GM23248 (cell line): Measurements from ENCODE around the gene KHDRBS2. TPM values are rescaled to one million over a fixed set of nuclear protein-coding genes. Genes with fewer than 3 reads are reported as not detected.

Experiments
- DNase-seq: peaks from one replicate; pipeline ENCODE4 v3.0.0-alpha.2; 2015
- H2AFZ ChIP-seq: fragments of 200-600 bp; sonication (generic); 2 replicates; pipeline ENCODE4 v1.6.1; 2016; ENCODE audit warnings: antibody characterized with exemption
- H3F3A ChIP-seq: fragments of 200-600 bp; sonication (generic); 2 replicates; pipeline ENCODE4 v1.6.1; 2016; ENCODE audit warnings: mild to moderate bottlenecking, antibody characterized with exemption, mixed run types; ENCODE audit not compliant: insufficient read depth
- H3K27ac ChIP-seq: fragments of 200-600 bp; sonication (generic); 2 replicates; pipeline ENCODE4 v1.5.1; 2016; ENCODE audit warnings: mild to moderate bottlenecking
- H3K27me3 ChIP-seq: fragments of 200-600 bp; sonication (generic); replicated peaks from 2 replicates; pipeline ENCODE4 v1.6.1; 2016; ENCODE audit warnings: mild to moderate bottlenecking; ENCODE audit not compliant: insufficient read depth
- H3K36me3 ChIP-seq: fragments of 200-600 bp; sonication (generic); 2 replicates; pipeline ENCODE4 v1.6.1; 2016; ENCODE audit warnings: low read depth, mild to moderate bottlenecking
- H3K4me1 ChIP-seq: fragments of 200-600 bp; sonication (generic); 2 replicates; pipeline ENCODE4 v1.6.1; 2016; ENCODE audit warnings: mild to moderate bottlenecking; ENCODE audit not compliant: insufficient read depth
- H3K4me2 ChIP-seq: fragments of 200-600 bp; sonication (generic); one replicate; pipeline ENCODE4 v1.6.1; 2016; ENCODE audit warnings: mild to moderate bottlenecking; ENCODE audit not compliant: unreplicated experiment
- H3K4me3 ChIP-seq: fragments of 200-600 bp; sonication (generic); 2 replicates; pipeline ENCODE4 v1.5.1; 2016; ENCODE audit warnings: mild to moderate bottlenecking
- H3K79me2 ChIP-seq: fragments of 200-600 bp; sonication (generic); 2 replicates; pipeline ENCODE4 v1.6.1; 2016; ENCODE audit warnings: mild to moderate bottlenecking; ENCODE audit not compliant: insufficient read depth
- H3K9ac ChIP-seq: fragments of 200-600 bp; sonication (generic); 2 replicates; pipeline ENCODE4 v1.6.1; 2016; ENCODE audit warnings: mild to moderate bottlenecking
- H3K9me2 ChIP-seq: fragments of 200-600 bp; sonication (generic); 2 replicates; pipeline ENCODE4 v1.6.1; 2016; ENCODE audit warnings: mixed run types, mild to moderate bottlenecking, moderate library complexity; ENCODE audit not compliant: insufficient read depth
- H3K9me3 ChIP-seq: fragments of 200-600 bp; sonication (generic); one replicate; pipeline ENCODE4 v1.6.1; 2017; ENCODE audit warnings: low read depth
- H4K20me1 ChIP-seq: fragments of 200-600 bp; sonication (generic); 2 replicates; pipeline ENCODE4 v1.6.0; 2016; ENCODE audit not compliant: insufficient read depth
- EZH2 ChIP-seq: fragments of 200-600 bp; sonication (generic); IDR thresholded peaks from 2 replicates; pipeline ENCODE4 v1.6.1; 2018; ENCODE audit warnings: antibody characterized with exemption, mild to moderate bottlenecking; ENCODE audit not compliant: insufficient read depth, poor library complexity, severe bottlenecking
- EZH2phosphoT487 ChIP-seq: fragments of 200-600 bp; sonication (generic); IDR thresholded peaks from 2 replicates; pipeline ENCODE4 v1.6.1; 2018; ENCODE audit warnings: antibody characterized with exemption, moderate library complexity, mild to moderate bottlenecking, low read depth; ENCODE audit not compliant: insufficient read depth
- WGBS, 2 experiments: methylation state at CpG; one replicate each; pipeline ENCODE4 v1.1.6; 2015 to 2017; ENCODE audit warnings: low lambda C conversion rate in 2 of 2, low coverage in 1 of 2; ENCODE audit errors: missing lambda C conversion rate in 2 of 2; 5-methylcytosine and 5-hydroxymethylcytosine counted together
- in situ Hi-C: fragments of 300-500 bp; cut with MboI; formaldehyde crosslinking; loops from 2 replicates; pipeline ENCODE4 v1.15.0; 2020
- polyA plus RNA-seq: library from polyadenylated mRNA; unstranded; fragments of >200 nt; fragmentation: Nextera tagmentation; extraction: Ambion mirVana; gene quantifications from 2 replicates; pipeline ENCODE4 v1.2.1, GENCODE V29; 2016
- total RNA-seq: library from RNA; depleted of rRNA; stranded (reverse); fragments of >200 nt; shearing (Covaris generic); gene quantifications from 2 replicates; pipeline ENCODE4 v1.2.3, GENCODE V29; 2014

Gene KHDRBS2
- total and polyA plus RNA-seq, 2 experiments from 2014 or later, result not detected

DNA sequence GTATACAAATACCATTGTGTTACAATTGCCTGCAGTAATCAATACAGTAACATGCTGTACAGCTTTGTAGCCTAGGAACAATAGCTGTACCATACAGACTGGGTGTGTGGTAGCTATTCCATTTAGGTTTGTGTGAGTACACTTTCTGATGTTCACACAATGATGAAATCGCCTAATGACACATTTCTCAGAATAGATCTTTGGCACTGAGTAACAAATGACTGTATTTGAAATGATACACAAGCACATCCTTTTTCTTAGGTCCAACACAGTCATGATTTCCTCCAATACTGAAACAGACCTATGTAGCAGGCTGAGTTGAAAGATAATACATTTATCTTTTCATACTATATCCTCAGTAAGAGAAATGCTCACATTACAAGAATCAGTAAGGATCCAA, 13.9 kb downstream of the KHDRBS2 start:
- Histone ChIP-seq H3K9me3 (no peaks in the 10 kb centered on the region), H3K27me3 (no peaks in the 10 kb centered on the region), H3K79me2 (no peaks in the 10 kb centered on the region), H3K27ac (no peak overlapping the region), H3K4me1 (no peaks in the 10 kb centered on the region), H3K4me2 (no peak overlapping the region), H3K4me3 (no peak overlapping the region), H2AFZ (no peak overlapping the region), H4K20me1 (no peaks in the 10 kb centered on the region), H3K9ac (no peak overlapping the region), H3F3A (no peaks in the 10 kb centered on the region), H3K9me2 (no peaks in the 10 kb centered on the region), H3K36me3 (no peaks in the 10 kb centered on the region)
- in situ Hi-C loops, result no loop called here
- DNase-seq, result no peak
- WGBS, 2 experiments, result 11 to 21% methylated on average over 1 of the region's 1 CpG
- TF ChIP-seq EZH2 (no peak), EZH2phosphoT487 (no peak)

- Histone ChIP-seq H3K4me3 (no peak overlapping the region), H3K36me3 (no peaks in the 10 kb centered on the region), H3K9me3 (no peaks in the 10 kb centered on the region), H3K79me2 (no peaks in the 10 kb centered on the region), H3F3A (no peaks in the 10 kb centered on the region), H4K20me1 (no peaks in the 10 kb centered on the region), H3K4me2 (no peak overlapping the region), H3K9me2 (no peaks in the 10 kb centered on the region), H3K27ac (no peak overlapping the region), H3K4me1 (no peaks in the 10 kb centered on the region), H3K27me3 (no peaks in the 10 kb centered on the region), H2AFZ (no peak overlapping the region), H3K9ac (no peak overlapping the region)
- in situ Hi-C loops, result no loop called here
- TF ChIP-seq EZH2 (no peak), EZH2phosphoT487 (no peak)
- no peak for DNase-seq
- 4 to 5% methylated on average over 3 of the region's 3 CpGs for WGBS, 2 experiments
These were observed 20.0 kb downstream of the KHDRBS2 start for GRCh38 chr6:62265906-62266525.

DNA sequence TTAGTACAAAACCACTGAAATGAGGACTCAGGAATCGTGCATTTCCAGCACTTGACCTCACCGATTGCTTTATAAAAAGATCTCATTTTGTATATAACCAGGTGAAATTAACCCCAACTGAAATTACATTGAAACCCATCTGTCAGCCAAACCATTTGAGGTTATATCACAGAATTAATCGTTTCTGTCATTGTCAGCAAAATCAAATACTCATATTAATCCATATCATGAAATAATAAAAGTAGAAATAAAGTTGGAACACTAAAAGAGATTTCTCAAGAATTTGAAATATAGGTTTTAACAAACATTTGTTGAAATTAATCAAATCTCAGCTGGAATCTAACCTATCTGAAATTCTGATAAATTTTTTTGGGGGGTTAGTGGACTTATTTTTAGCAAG, 23.7 kb downstream of the KHDRBS2 start:
- Histone ChIP-seq H3K27me3 (no peaks in the 10 kb centered on the region), H3K27ac (no peak overlapping the region), H3K9me2 (no peaks in the 10 kb centered on the region), H3F3A (no peaks in the 10 kb centered on the region), H4K20me1 (no peaks in the 10 kb centered on the region), H3K9ac (no peak overlapping the region), H3K4me3 (no peak overlapping the region), H3K9me3 (no peaks in the 10 kb centered on the region), H3K4me2 (no peak overlapping the region), H3K4me1 (no peaks in the 10 kb centered on the region), H3K36me3 (no peaks in the 10 kb centered on the region), H2AFZ (no peak overlapping the region), H3K79me2 (no peaks in the 10 kb centered on the region)
- TF ChIP-seq EZH2, result no peak
- no peak for TF ChIP-seq EZH2phosphoT487
- DNase-seq, result no peak
- 10 to 19% methylated on average over 3 of the region's 3 CpGs for WGBS, 2 experiments
- in situ Hi-C loops, result no loop called here

DNA sequence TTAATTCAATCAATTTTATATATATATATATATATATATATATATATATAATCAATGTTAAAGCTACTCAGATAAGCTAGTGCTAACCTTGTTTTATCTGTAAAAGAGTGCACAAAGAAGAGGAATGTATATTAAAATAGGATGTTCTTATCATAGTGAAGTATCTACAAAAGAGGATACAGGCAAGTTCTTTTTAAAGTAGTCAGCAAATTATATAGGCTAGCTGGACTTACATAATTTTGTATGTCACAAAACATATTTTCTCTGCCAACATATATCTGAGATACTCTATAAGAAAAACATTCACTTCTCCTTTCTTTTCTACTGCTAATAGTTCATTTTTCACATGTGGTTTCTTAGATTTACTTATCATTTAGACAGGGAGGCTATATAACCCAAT, 39.9 kb downstream of the KHDRBS2 start:
- in situ Hi-C loops, result no loop called here

DNA sequence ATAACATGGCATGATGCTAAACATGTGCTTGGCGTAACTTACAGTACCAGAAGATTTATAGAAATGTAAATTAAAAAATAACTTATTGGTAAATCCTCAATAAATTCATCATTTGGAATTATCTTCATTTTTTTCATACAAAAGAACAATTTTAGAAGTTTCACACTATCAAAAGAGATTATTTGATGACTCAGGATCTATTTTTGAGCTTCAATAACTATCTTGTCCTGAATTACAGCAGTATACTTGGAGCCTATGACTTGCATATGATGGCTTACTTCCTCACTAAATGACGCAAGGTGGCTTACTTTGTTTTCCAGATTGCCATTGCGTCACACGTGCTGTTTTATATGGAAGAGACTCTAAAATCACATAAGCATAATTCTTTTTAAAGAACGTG, 49.2 kb downstream of the KHDRBS2 start:
- in situ Hi-C loops, result no loop called here
- DNase-seq, result no peak
- no peaks in the 10 kb centered on the region for H3K27me3 ChIP-seq
- WGBS, 2 experiments, result 19% methylated on average over 5 of the region's 5 CpGs
- no peaks in the 10 kb centered on the region; the same call in 1 of the 2 replicates for H3K9me2 ChIP-seq
- no peaks in the 10 kb centered on the region for H3K4me1 ChIP-seq
- H3K9me3 ChIP-seq, result no peaks in the 10 kb centered on the region
- H3F3A ChIP-seq, result no peaks in the 10 kb centered on the region
- no peak overlapping the region for H2AFZ ChIP-seq
- H3K9ac ChIP-seq, result no peak overlapping the region
- no peak overlapping the region for H3K27ac ChIP-seq
- H3K4me3 ChIP-seq, result no peak overlapping the region
- TF ChIP-seq EZH2phosphoT487 (no peak), EZH2 (no peak)
- H4K20me1 ChIP-seq, result no peaks in the 10 kb centered on the region
- no peaks in the 10 kb centered on the region for H3K79me2 ChIP-seq
- H3K36me3 ChIP-seq, result no peaks in the 10 kb centered on the region
- H3K4me2 ChIP-seq, result no peak overlapping the region

More for the DNA sequence above, 39.9 kb downstream of the KHDRBS2 start:
- H3K9me3 ChIP-seq, result no peaks in the 10 kb centered on the region
- H3K4me2 ChIP-seq, result no peak overlapping the region
- no peak overlapping the region for H2AFZ ChIP-seq
- H3K4me3 ChIP-seq, result no peak overlapping the region
- no peaks in the 10 kb centered on the region for H3K79me2 ChIP-seq
- no peaks in the 10 kb centered on the region for H3K27me3 ChIP-seq
- no peaks in the 10 kb centered on the region for H3F3A ChIP-seq
- no peaks in the 10 kb centered on the region for H4K20me1 ChIP-seq
- DNase-seq, result no peak
- no peak overlapping the region for H3K9ac ChIP-seq
- no peaks in the 10 kb centered on the region for H3K36me3 ChIP-seq
- H3K4me1 ChIP-seq, result no peaks in the 10 kb centered on the region
- TF ChIP-seq EZH2phosphoT487 (no peak), EZH2 (no peak)
- no peak overlapping the region for H3K27ac ChIP-seq
- H3K9me2 ChIP-seq, result no peaks in the 10 kb centered on the region
